ENCODE measurements around the gene SLFN11.
"Not testable (repeated sequence)": the region's sequence is repeated elsewhere in the genome, so short reads cannot be mapped to it uniquely, and the experiment has no call there.

SLFN11 gene

DNA sequence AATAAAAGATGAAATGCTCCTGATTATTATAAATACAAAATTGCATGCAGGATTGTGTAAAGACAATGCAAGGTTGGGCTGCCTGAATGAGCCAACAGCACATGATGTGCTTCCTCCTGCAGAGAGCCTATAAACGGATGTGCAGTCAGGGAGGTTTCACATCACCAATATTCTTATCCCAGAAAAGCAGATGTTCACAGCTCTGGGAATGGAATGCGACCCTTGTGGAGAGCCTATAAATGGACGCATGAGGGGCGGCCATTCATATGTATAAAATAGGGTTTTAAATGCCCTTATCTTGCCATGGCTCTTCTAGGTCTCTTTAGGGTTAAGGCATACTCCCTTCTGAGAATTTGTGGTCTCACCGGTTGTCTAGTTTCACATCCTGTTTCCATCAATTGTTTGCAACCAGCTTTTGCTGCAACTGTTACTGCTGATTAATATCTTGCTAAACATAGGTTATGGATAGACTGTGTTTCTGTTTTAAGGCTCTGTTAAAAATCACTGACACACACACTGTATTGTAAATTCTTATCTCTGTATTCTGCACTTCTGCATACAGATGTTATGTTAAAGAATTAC lies 31.9 kb downstream of the SLFN11 start:
- no peak overlapping the region for H4K8ac ChIP-seq (ENCODE audit: low read depth, low read length)
- H3K4me2 ChIP-seq (ENCODE audit: low read length) = no peak overlapping the region
- no CpG with 5 or more reads among the region's 5 CpGs for WGBS (ENCODE audit: extremely low coverage, insufficient coverage, low lambda C conversion rate)
- H3K18ac ChIP-seq (ENCODE audit: low read length) = no peak overlapping the region
- no peak for DNase-seq
- H3K79me2 ChIP-seq (ENCODE audit: control insufficient read depth, insufficient read depth, low read length) = no peaks in the 10 kb centered on the region
- H3K79me1 ChIP-seq (ENCODE audit: low read length) = no peaks in the 10 kb centered on the region
- no peak overlapping the region for H3K4me3 ChIP-seq (ENCODE audit: low read length)
- no peak overlapping the region for H3K4ac ChIP-seq (ENCODE audit: low read depth, low read length)
- no peak overlapping the region for H2BK120ac ChIP-seq (ENCODE audit: low read depth, low read length)
- peaks cover 3% of the 10 kb centered on the region for H3K4me1 ChIP-seq (ENCODE audit: control insufficient read depth, low read depth, low read length)
- no peak overlapping the region for H3K23ac ChIP-seq (ENCODE audit: low read length)
- no peak overlapping the region for H3K9ac ChIP-seq (ENCODE audit: low read length)
- no peak overlapping the region for H2BK15ac ChIP-seq (replicated peaks; ENCODE audit: low read depth)
- no peak overlapping the region for H2BK5ac ChIP-seq (ENCODE audit: low read length)
- no peak overlapping the region for H4K5ac ChIP-seq (ENCODE audit: low read length)
- H3K27me3 ChIP-seq (ENCODE audit: insufficient read depth, low read length, poor library complexity) = peaks cover 5% of the 10 kb centered on the region
- no peak overlapping the region for H3K56ac ChIP-seq (ENCODE audit: low read length)
- H2AK5ac ChIP-seq (ENCODE audit: low read length) = no peak overlapping the region
- H3K27ac ChIP-seq (ENCODE audit: low read depth, low read length) = no peak overlapping the region
- no peaks in the 10 kb centered on the region for H3K36me3 ChIP-seq (ENCODE audit: control insufficient read depth, insufficient read depth, low read length)

GRCh38 chr17:35338230-35338629 lies 35.2 kb downstream of the SLFN11 start:
- Histone ChIP-seq H4K5ac (ENCODE audit: low read length) (no peak overlapping the region), H2AK5ac (ENCODE audit: low read length) (no peak overlapping the region), H2BK5ac (ENCODE audit: low read length) (no peak overlapping the region), H3K36me3 (ENCODE audit: control insufficient read depth, insufficient read depth, low read length) (no peaks in the 10 kb centered on the region), H4K8ac (ENCODE audit: low read depth, low read length) (no peak overlapping the region), H3K79me1 (ENCODE audit: low read length) (no peaks in the 10 kb centered on the region), H3K23ac (ENCODE audit: low read length) (no peak overlapping the region), H3K27me3 (ENCODE audit: insufficient read depth, low read length, poor library complexity) (no peaks in the 10 kb centered on the region), H3K56ac (ENCODE audit: low read length) (no peak overlapping the region), H3K4me3 (ENCODE audit: low read length) (no peak overlapping the region), H3K4ac (ENCODE audit: low read depth, low read length) (no peak overlapping the region), H3K9ac (ENCODE audit: low read length) (no peak overlapping the region), H3K4me2 (ENCODE audit: low read length) (no peak overlapping the region), H3K79me2 (ENCODE audit: control insufficient read depth, insufficient read depth, low read length) (no peaks in the 10 kb centered on the region), H2BK120ac (ENCODE audit: low read depth, low read length) (no peak overlapping the region), H3K27ac (ENCODE audit: low read depth, low read length) (no peak overlapping the region), H3K4me1 (ENCODE audit: control insufficient read depth, low read depth, low read length) (no peaks in the 10 kb centered on the region), H3K18ac (ENCODE audit: low read length) (no peak overlapping the region), H2BK15ac (replicated peaks; ENCODE audit: low read depth) (no peak overlapping the region)
- no CpG with 5 or more reads among the region's 2 CpGs for WGBS (ENCODE audit: extremely low coverage, insufficient coverage, low lambda C conversion rate)
- DNase-seq = no peak

DNA sequence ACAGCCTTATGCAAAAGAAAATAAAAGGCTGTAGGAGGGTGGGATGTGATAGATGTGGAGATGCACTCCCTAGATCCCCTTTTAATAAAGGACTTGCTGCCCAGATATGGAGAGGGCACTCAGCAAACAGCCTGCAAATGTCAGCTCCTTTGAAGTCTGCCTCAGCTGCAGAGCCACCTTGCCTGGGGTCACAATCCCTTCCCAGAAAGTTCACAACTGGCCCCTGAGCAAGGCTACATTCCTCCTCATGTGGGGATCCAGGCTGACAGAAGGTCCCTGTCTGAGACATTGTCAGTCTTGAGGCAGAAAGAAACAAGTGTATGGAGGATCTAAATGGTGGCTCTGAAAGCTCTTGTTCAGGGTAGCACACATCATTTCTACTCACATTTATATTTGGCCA lies 36.1 kb downstream of the SLFN11 start:
- Histone ChIP-seq H2BK5ac (ENCODE audit: low read length) (no peak overlapping the region), H3K4me2 (ENCODE audit: low read length) (no peak overlapping the region), H3K9ac (ENCODE audit: low read length) (no peak overlapping the region), H2AK5ac (ENCODE audit: low read length) (no peak overlapping the region), H3K18ac (ENCODE audit: low read length) (no peak overlapping the region), H4K5ac (ENCODE audit: low read length) (no peak overlapping the region), H3K4me1 (ENCODE audit: control insufficient read depth, low read depth, low read length) (no peaks in the 10 kb centered on the region), H3K4me3 (ENCODE audit: low read length) (no peak overlapping the region), H3K27ac (ENCODE audit: low read depth, low read length) (no peak overlapping the region), H3K27me3 (ENCODE audit: insufficient read depth, low read length, poor library complexity) (no peaks in the 10 kb centered on the region), H3K4ac (ENCODE audit: low read depth, low read length) (no peak overlapping the region), H3K79me2 (ENCODE audit: control insufficient read depth, insufficient read depth, low read length) (no peaks in the 10 kb centered on the region), H3K79me1 (ENCODE audit: low read length) (no peaks in the 10 kb centered on the region), H4K8ac (ENCODE audit: low read depth, low read length) (no peak overlapping the region), H2BK15ac (replicated peaks; ENCODE audit: low read depth) (no peak overlapping the region), H3K56ac (ENCODE audit: low read length) (no peak overlapping the region), H3K23ac (ENCODE audit: low read length) (no peak overlapping the region), H3K36me3 (ENCODE audit: control insufficient read depth, insufficient read depth, low read length) (no peaks in the 10 kb centered on the region), H2BK120ac (ENCODE audit: low read depth, low read length) (no peak overlapping the region)
- DNase-seq = peak; percentile 17

GRCh38 chr17:35333578-35333977 lies 39.8 kb downstream of the SLFN11 start:
- not testable (repeated sequence) for H3K4me3 ChIP-seq (ENCODE audit: low read length); H3K79me1 ChIP-seq (ENCODE audit: low read length); H3K18ac ChIP-seq (ENCODE audit: low read length); H3K4me2 ChIP-seq (ENCODE audit: low read length); H2BK120ac ChIP-seq (ENCODE audit: low read depth, low read length); H4K5ac ChIP-seq (ENCODE audit: low read length); H3K27me3 ChIP-seq (ENCODE audit: insufficient read depth, low read length, poor library complexity); H3K4me1 ChIP-seq (ENCODE audit: control insufficient read depth, low read depth, low read length); H3K36me3 ChIP-seq (ENCODE audit: control insufficient read depth, insufficient read depth, low read length); H2BK5ac ChIP-seq (ENCODE audit: low read length); H3K4ac ChIP-seq (ENCODE audit: low read depth, low read length); H3K23ac ChIP-seq (ENCODE audit: low read length); H3K56ac ChIP-seq (ENCODE audit: low read length); H2BK15ac ChIP-seq (replicated peaks; ENCODE audit: low read depth); H3K9ac ChIP-seq (ENCODE audit: low read length); DNase-seq; H4K8ac ChIP-seq (ENCODE audit: low read depth, low read length); H3K27ac ChIP-seq (ENCODE audit: low read depth, low read length); H2AK5ac ChIP-seq (ENCODE audit: low read length); H3K79me2 ChIP-seq (ENCODE audit: control insufficient read depth, insufficient read depth, low read length)
- no CpG with 5 or more reads among the region's 5 CpGs for WGBS (ENCODE audit: extremely low coverage, insufficient coverage, low lambda C conversion rate)

DNA sequence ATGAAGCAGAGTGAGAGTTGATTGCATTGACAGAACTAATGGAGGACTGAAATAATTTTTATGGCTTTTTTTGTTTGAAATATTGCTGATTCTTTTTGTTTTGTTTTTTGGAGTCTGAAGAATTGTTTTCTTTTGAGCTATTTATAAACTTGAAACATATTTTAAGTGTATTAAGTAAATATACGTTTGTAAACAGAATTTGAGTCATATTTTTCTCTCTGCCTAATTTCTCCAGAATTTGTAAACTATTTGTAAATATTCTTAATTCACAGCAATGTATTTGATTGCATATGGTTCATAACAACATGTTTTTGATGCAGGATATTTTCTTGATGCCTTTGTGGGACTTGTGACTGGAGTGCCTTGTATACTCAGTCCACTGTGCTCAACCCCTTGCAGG lies 50.7 kb downstream of the SLFN11 start:
- no peak overlapping the region for H2BK5ac ChIP-seq (ENCODE audit: low read length)
- H3K4ac ChIP-seq (ENCODE audit: low read depth, low read length) = no peak overlapping the region
- no peak overlapping the region for H3K23ac ChIP-seq (ENCODE audit: low read length)
- H3K27ac ChIP-seq (ENCODE audit: low read depth, low read length) = no peak overlapping the region
- H2AK5ac ChIP-seq (ENCODE audit: low read length) = no peak overlapping the region
- DNase-seq = no peak
- no CpG with 5 or more reads among the region's 1 CpG for WGBS (ENCODE audit: extremely low coverage, insufficient coverage, low lambda C conversion rate)
- H3K4me2 ChIP-seq (ENCODE audit: low read length) = no peak overlapping the region
- H2BK15ac ChIP-seq (replicated peaks; ENCODE audit: low read depth) = no peak overlapping the region
- H2BK120ac ChIP-seq (ENCODE audit: low read depth, low read length) = no peak overlapping the region
- no peak overlapping the region for H3K4me3 ChIP-seq (ENCODE audit: low read length)
- H4K5ac ChIP-seq (ENCODE audit: low read length) = no peak overlapping the region
- no peaks in the 10 kb centered on the region for H3K27me3 ChIP-seq (ENCODE audit: insufficient read depth, low read length, poor library complexity)
- no peaks in the 10 kb centered on the region for H3K79me1 ChIP-seq (ENCODE audit: low read length)
- no peak overlapping the region for H4K8ac ChIP-seq (ENCODE audit: low read depth, low read length)
- H3K18ac ChIP-seq (ENCODE audit: low read length) = no peak overlapping the region
- H3K79me2 ChIP-seq (ENCODE audit: control insufficient read depth, insufficient read depth, low read length) = no peaks in the 10 kb centered on the region
- H3K56ac ChIP-seq (ENCODE audit: low read length) = no peak overlapping the region
- no peaks in the 10 kb centered on the region for H3K4me1 ChIP-seq (ENCODE audit: control insufficient read depth, low read depth, low read length)
- H3K9ac ChIP-seq (ENCODE audit: low read length) = no peak overlapping the region
- no peaks in the 10 kb centered on the region for H3K36me3 ChIP-seq (ENCODE audit: control insufficient read depth, insufficient read depth, low read length)

GRCh38 chr17:35315971-35316370 lies 57.5 kb downstream of the SLFN11 start:
- Histone ChIP-seq H3K56ac (ENCODE audit: low read length) (no peak overlapping the region), H3K4me3 (ENCODE audit: low read length) (no peak overlapping the region), H4K5ac (ENCODE audit: low read length) (no peak overlapping the region), H3K36me3 (ENCODE audit: control insufficient read depth, insufficient read depth, low read length) (no peaks in the 10 kb centered on the region), H3K9ac (ENCODE audit: low read length) (no peak overlapping the region), H3K4me1 (ENCODE audit: control insufficient read depth, low read depth, low read length) (peaks cover 1% of the 10 kb centered on the region), H2AK5ac (ENCODE audit: low read length) (no peak overlapping the region), H3K79me1 (ENCODE audit: low read length) (no peaks in the 10 kb centered on the region), H2BK5ac (ENCODE audit: low read length) (no peak overlapping the region), H3K27ac (ENCODE audit: low read depth, low read length) (no peak overlapping the region), H3K4me2 (ENCODE audit: low read length) (no peak overlapping the region), H4K8ac (ENCODE audit: low read depth, low read length) (no peak overlapping the region), H3K23ac (ENCODE audit: low read length) (no peak overlapping the region), H2BK120ac (ENCODE audit: low read depth, low read length) (no peak overlapping the region), H3K27me3 (ENCODE audit: insufficient read depth, low read length, poor library complexity) (no peaks in the 10 kb centered on the region), H2BK15ac (replicated peaks; ENCODE audit: low read depth) (no peak overlapping the region), H3K18ac (ENCODE audit: low read length) (no peak overlapping the region), H3K79me2 (ENCODE audit: control insufficient read depth, insufficient read depth, low read length) (no peaks in the 10 kb centered on the region), H3K4ac (ENCODE audit: low read depth, low read length) (no peak overlapping the region)
- DNase-seq = no peak
- WGBS (ENCODE audit: extremely low coverage, insufficient coverage, low lambda C conversion rate) = no CpG with 5 or more reads among the region's 2 CpGs
